ENCODE data around the gene DNAAF8. TPM values are rescaled to one million over a fixed set of nuclear protein-coding genes. Genes with fewer than 3 reads are reported as not detected.
"Not testable (repeated sequence)": the region's sequence is repeated elsewhere in the genome, so short reads cannot be mapped to it uniquely, and the experiment has no call there.

The DNAAF8 gene
- total RNA-seq, 1 donor from 2014 or later, result 0.96 TPM

GRCh38 chr16:4783951-4784336, 49.6 kb downstream of the DNAAF8 start:
- H3K4me1 Mint-ChIP-seq, result no peaks in the 10 kb centered on the region
- H3K27ac Mint-ChIP-seq (ENCODE audit: unreplicated experiment), result no peak overlapping the region
- no peak for TF ChIP-seq CTCF (conservative IDR thresholded peaks at IDR 0.05)
- no peak overlapping the region for H3K4me3 Mint-ChIP-seq
- no peaks in the 10 kb centered on the region for H3K27me3 Mint-ChIP-seq (ENCODE audit: low read depth)
- DNase-seq (ENCODE audit: low read depth, low spot score), result no peak
- no peaks in the 10 kb centered on the region for H3K36me3 Mint-ChIP-seq (ENCODE audit: low read depth)
- no peaks in the 10 kb centered on the region for H3K9me3 Mint-ChIP-seq

GRCh38 chr16:4784444-4784987, 50.2 kb downstream of the DNAAF8 start:
- DNase-seq (ENCODE audit: low read depth, low spot score); H3K27me3 Mint-ChIP-seq (ENCODE audit: low read depth); H3K27ac Mint-ChIP-seq (ENCODE audit: unreplicated experiment); H3K36me3 Mint-ChIP-seq (ENCODE audit: low read depth); H3K4me1 Mint-ChIP-seq; H3K9me3 Mint-ChIP-seq; H3K4me3 Mint-ChIP-seq: not testable (repeated sequence)

DNA sequence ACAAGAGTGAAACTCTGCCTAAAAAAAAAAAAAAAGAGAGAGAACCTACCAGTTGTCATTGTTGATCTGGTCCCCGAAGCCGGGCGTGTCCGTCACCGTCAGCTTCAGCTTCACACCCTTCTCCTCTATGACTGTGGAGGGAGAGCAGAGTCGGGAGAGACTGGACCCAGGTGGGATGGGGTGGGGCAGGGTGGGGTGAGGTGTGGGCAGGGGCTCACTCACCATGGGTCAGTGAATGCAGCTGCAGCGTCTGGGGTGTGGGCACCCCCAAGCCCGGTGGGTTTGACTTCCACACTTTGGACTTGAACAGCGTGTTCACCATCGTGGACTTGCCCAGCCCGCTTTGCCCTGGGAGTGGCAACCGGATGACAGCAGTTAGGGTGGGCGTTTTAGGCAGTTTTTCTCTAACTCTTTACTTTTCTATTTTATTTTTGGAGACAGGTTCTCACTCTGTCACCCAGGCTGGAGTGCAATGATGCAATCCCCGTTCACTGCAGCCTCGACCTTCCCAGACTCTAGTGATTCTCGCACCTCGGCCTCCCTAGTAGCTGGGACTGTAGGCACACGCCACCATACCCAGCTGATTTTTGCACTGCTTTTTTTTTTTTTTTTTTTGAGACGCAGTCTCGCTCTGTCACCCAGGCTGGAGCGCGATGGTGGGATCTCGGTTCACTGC, 51.6 kb downstream of the DNAAF8 start:
- no peak for TF ChIP-seq CTCF (conservative IDR thresholded peaks at IDR 0.05)
- no peak overlapping the region for H3K4me3 Mint-ChIP-seq
- no peaks in the 10 kb centered on the region for H3K9me3 Mint-ChIP-seq
- no peaks in the 10 kb centered on the region for H3K4me1 Mint-ChIP-seq
- H3K27me3 Mint-ChIP-seq (ENCODE audit: low read depth), result no peaks in the 10 kb centered on the region
- no peaks in the 10 kb centered on the region for H3K36me3 Mint-ChIP-seq (ENCODE audit: low read depth)
- no peak for DNase-seq (ENCODE audit: low read depth, low spot score)
- H3K27ac Mint-ChIP-seq (ENCODE audit: unreplicated experiment), result no peak overlapping the region

- Mint-ChIP-seq H3K36me3 (ENCODE audit: low read depth) (no peaks in the 10 kb centered on the region), H3K4me3 (no peak overlapping the region), H3K27me3 (ENCODE audit: low read depth) (no peaks in the 10 kb centered on the region), H3K27ac (ENCODE audit: unreplicated experiment) (no peak overlapping the region), H3K9me3 (no peaks in the 10 kb centered on the region), H3K4me1 (no peaks in the 10 kb centered on the region)
- no peak for DNase-seq (ENCODE audit: low read depth, low spot score)
- TF ChIP-seq CTCF (conservative IDR thresholded peaks at IDR 0.05), result no peak
Observed at GRCh38 chr16:4787068-4787467, 52.7 kb downstream of the DNAAF8 start.

- DNase-seq (ENCODE audit: low read depth, low spot score), result no peak
- no peak within 1 kb of the TSS for H3K4me3 Mint-ChIP-seq
- H3K27ac Mint-ChIP-seq (ENCODE audit: unreplicated experiment), result no peak within 1 kb of the TSS
- no peaks in the 10 kb centered on the region for H3K9me3 Mint-ChIP-seq
- H3K4me1 Mint-ChIP-seq, result no peaks in the 10 kb centered on the region
- H3K36me3 Mint-ChIP-seq (ENCODE audit: low read depth), result no peaks in the 10 kb centered on the region
- no peak for TF ChIP-seq CTCF (conservative IDR thresholded peaks at IDR 0.05)
- H3K27me3 Mint-ChIP-seq (ENCODE audit: low read depth), result no peaks in the 10 kb centered on the region
Observed at GRCh38 chr16:4787627-4788482, 53.5 kb downstream of the DNAAF8 start, which contains the start of gene SEPTIN12. SEPTIN12 (minus strand) TSS chr16:4788345; CDS start chr16:4787645, 700 bp downstream.

GRCh38 chr16:4788489-4788889, 54.2 kb downstream of the DNAAF8 start:
- no peak overlapping the region for H3K4me3 Mint-ChIP-seq
- H3K4me1 Mint-ChIP-seq, result no peaks in the 10 kb centered on the region
- DNase-seq (ENCODE audit: low read depth, low spot score), result no peak
- TF ChIP-seq CTCF (conservative IDR thresholded peaks at IDR 0.05), result no peak
- H3K27ac Mint-ChIP-seq (ENCODE audit: unreplicated experiment), result no peak overlapping the region
- H3K36me3 Mint-ChIP-seq (ENCODE audit: low read depth), result no peaks in the 10 kb centered on the region
- H3K9me3 Mint-ChIP-seq, result no peaks in the 10 kb centered on the region
- no peaks in the 10 kb centered on the region for H3K27me3 Mint-ChIP-seq (ENCODE audit: low read depth)

Data from neural crest cell (in vitro differentiated cells).